HepG2 (cell line): Measurements from ENCODE around the gene SLC16A3. TPM values are rescaled to one million over a fixed set of nuclear protein-coding genes. Genes with fewer than 3 reads are reported as not detected.

Experiments used
- ARNT ChIP-seq: fragments of 450-650 bp; IDR thresholded peaks from 2 replicates; pipeline ENCODE4 v1.6.1; 2017
- ASH2L ChIP-seq: fragments of 300-600, 200-600 bp; sonication (generic); IDR thresholded peaks from 2 replicates; pipeline ENCODE4 v1.7.0; 2017; ENCODE audit warnings: low read depth, mild to moderate bottlenecking, moderate library complexity, mixed read lengths, low read length; ENCODE audit not compliant: insufficient read length
- FOSL2 ChIP-seq: sonication (generic); formaldehyde crosslinking; IDR thresholded peaks from 2 replicates; pipeline ENCODE4 v1.4.0; 2020; ENCODE audit warnings: missing genetic modification reagents
- KDM6A ChIP-seq: IDR thresholded peaks from 2 replicates; pipeline ENCODE4 v1.6.1; 2016; ENCODE audit warnings: low read depth
- LCORL ChIP-seq, 2 experiments: fragments of 450-650 bp in 1 of 2; sonication (generic) in 1 of 2; formaldehyde crosslinking in 1 of 2; IDR thresholded peaks; 2 replicates each; pipeline versions ENCODE4 v1.5.0 to v1.6.1; 2017 to 2020; ENCODE audit warnings: antibody characterized with exemption in 1 of 2, missing genetic modification reagents in 1 of 2
- ONECUT2 ChIP-seq: sonication (generic); formaldehyde crosslinking; IDR thresholded peaks from 2 replicates; pipeline ENCODE4 v1.4.0; 2020; ENCODE audit warnings: missing genetic modification reagents
- PITX1 ChIP-seq: sonication (generic); formaldehyde crosslinking; IDR thresholded peaks from 2 replicates; pipeline ENCODE4 v1.5.1; 2020; ENCODE audit warnings: mild to moderate bottlenecking, missing genetic modification reagents
- PTBP1 ChIP-seq: fragments of 200-400 bp; formaldehyde crosslinking; IDR thresholded peaks from 2 replicates; pipeline ENCODE4 v1.6.1; 2018; ENCODE audit warnings: low read length, low read depth; ENCODE audit not compliant: poor library complexity, severe bottlenecking
- SRSF1 ChIP-seq: fragments of 200-400 bp; formaldehyde crosslinking; optimal IDR thresholded peaks from 2 replicates; pipeline ENCODE3; 2017; ENCODE audit warnings: mild to moderate bottlenecking, low read depth, low read length, moderate library complexity
- ZBTB3 ChIP-seq: sonication (generic); formaldehyde crosslinking; IDR thresholded peaks from 2 replicates; pipeline ENCODE4 v1.4.0; 2020; ENCODE audit warnings: low read depth, mild to moderate bottlenecking, moderate library complexity, missing genetic modification reagents, borderline replicate concordance
- ZNF761 ChIP-seq: sonication (generic); formaldehyde crosslinking; conservative IDR thresholded peaks from 2 replicates; pipeline ENCODE4 v1.4.0; 2020; ENCODE audit warnings: mild to moderate bottlenecking, missing genetic modification reagents
- ZNF776 ChIP-seq: sonication (generic); formaldehyde crosslinking; IDR thresholded peaks from 2 replicates; pipeline ENCODE4 v1.4.0; 2020; ENCODE audit warnings: mild to moderate bottlenecking, missing genetic modification reagents
- ZNF878 ChIP-seq: sonication (generic); formaldehyde crosslinking; IDR thresholded peaks from 2 replicates; pipeline ENCODE4 v1.8.1; 2023; ENCODE audit warnings: mild to moderate bottlenecking, missing genetic modification reagents, moderate library complexity
- polyA plus RNA-seq, 8 experiments: library from polyadenylated mRNA; depleted of rRNA in 3 of 8; stranded (reverse) in 7 of 8; unstranded in 1 of 8; fragments of >200 nt; fragmentation: Illumina TruSeq in 4 of 8; extraction: Trizol in 4 of 8; gene quantifications; 2 replicates each; pipeline versions ENCODE4 v1.2.1 to v1.2.3, GENCODE V29; 2011 to 2016; ENCODE audit warnings: low read depth in 4 of 8, missing spikeins in 1 of 8, mixed read lengths in 1 of 8; ENCODE audit not compliant: insufficient read depth in 1 of 8
- total RNA-seq, 5 experiments: library from RNA; depleted of rRNA; stranded (reverse); fragments of >200 nt; fragmentation: Illumina TruSeq; extraction: Trizol; gene quantifications; 2 replicates each; pipeline ENCODE4 v1.2.3, GENCODE V29; 2016; ENCODE audit warnings: low read depth in 1 of 5
- TF ChIP-seq, protein P1 (sequence below): sonication (generic); formaldehyde crosslinking; IDR thresholded peaks from 2 replicates; pipeline ENCODE4 v1.4.0; 2020; ENCODE audit warnings: missing genetic modification reagents
- TF ChIP-seq, protein P2 (sequence below): sonication (generic); formaldehyde crosslinking; IDR thresholded peaks from 2 replicates; pipeline ENCODE4 v1.9.0; 2022; ENCODE audit warnings: missing genetic modification reagents, mild to moderate bottlenecking, borderline replicate concordance
- TF ChIP-seq, protein P3 (sequence below): conservative IDR thresholded peaks from 2 replicates; pipeline ENCODE4 v1.6.1; 2018; ENCODE audit warnings: missing genetic modification reagents
- TF ChIP-seq, protein P4 (sequence below): sonication (generic); formaldehyde crosslinking; IDR thresholded peaks from 2 replicates; pipeline ENCODE4 v1.5.0; 2020; ENCODE audit warnings: missing genetic modification reagents, mild to moderate bottlenecking, borderline replicate concordance
- TF ChIP-seq, protein P5 (sequence below): sonication (generic); formaldehyde crosslinking; IDR thresholded peaks from 2 replicates; pipeline ENCODE4 v1.4.0; 2020; ENCODE audit warnings: mild to moderate bottlenecking, missing genetic modification reagents

The SLC16A3 gene
- total and polyA plus RNA-seq, 2 of the 13 experiments (the other 11 are each of a cell fraction or from before 2014, with no cell fraction given), result 242 to 349 TPM

DNA sequence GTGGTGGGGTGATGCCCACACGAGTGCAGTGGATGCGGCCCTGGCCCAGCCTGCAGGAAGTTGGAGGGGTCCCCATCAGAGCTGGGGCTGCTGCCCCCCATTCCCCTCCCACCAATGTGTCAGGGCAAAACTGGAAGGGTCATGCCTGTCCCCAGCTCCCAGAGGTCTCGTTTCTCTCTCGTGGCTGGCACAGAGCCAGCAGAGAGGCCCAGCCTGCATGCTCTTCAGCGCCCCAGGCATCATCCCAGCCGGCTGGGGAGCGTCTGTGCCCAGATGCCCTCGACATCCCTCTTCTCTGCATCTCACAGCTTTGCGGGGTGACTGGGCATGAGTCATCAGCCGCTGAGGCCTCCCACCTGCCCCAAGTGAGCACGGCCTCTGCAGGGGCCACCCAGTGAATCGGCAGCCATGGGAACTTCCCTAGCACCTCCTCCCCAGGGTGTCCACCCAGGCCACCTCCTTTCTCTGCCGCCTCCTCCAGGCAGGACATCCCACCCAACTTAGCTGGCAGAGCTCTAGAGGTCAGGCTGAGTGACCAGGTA lies 54.4 kb downstream of the SLC16A3 start (continued):
- TF ChIP-seq, protein P1, sequence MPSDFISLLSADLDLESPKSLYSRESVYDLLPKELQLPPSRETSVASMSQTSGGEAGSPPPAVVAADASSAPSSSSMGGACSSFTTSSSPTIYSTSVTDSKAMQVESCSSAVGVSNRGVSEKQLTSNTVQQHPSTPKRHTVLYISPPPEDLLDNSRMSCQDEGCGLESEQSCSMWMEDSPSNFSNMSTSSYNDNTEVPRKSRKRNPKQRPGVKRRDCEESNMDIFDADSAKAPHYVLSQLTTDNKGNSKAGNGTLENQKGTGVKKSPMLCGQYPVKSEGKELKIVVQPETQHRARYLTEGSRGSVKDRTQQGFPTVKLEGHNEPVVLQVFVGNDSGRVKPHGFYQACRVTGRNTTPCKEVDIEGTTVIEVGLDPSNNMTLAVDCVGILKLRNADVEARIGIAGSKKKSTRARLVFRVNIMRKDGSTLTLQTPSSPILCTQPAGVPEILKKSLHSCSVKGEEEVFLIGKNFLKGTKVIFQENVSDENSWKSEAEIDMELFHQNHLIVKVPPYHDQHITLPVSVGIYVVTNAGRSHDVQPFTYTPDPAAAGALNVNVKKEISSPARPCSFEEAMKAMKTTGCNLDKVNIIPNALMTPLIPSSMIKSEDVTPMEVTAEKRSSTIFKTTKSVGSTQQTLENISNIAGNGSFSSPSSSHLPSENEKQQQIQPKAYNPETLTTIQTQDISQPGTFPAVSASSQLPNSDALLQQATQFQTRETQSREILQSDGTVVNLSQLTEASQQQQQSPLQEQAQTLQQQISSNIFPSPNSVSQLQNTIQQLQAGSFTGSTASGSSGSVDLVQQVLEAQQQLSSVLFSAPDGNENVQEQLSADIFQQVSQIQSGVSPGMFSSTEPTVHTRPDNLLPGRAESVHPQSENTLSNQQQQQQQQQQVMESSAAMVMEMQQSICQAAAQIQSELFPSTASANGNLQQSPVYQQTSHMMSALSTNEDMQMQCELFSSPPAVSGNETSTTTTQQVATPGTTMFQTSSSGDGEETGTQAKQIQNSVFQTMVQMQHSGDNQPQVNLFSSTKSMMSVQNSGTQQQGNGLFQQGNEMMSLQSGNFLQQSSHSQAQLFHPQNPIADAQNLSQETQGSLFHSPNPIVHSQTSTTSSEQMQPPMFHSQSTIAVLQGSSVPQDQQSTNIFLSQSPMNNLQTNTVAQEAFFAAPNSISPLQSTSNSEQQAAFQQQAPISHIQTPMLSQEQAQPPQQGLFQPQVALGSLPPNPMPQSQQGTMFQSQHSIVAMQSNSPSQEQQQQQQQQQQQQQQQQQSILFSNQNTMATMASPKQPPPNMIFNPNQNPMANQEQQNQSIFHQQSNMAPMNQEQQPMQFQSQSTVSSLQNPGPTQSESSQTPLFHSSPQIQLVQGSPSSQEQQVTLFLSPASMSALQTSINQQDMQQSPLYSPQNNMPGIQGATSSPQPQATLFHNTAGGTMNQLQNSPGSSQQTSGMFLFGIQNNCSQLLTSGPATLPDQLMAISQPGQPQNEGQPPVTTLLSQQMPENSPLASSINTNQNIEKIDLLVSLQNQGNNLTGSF (CRISPR knock-in tag), result no peak
- TF ChIP-seq ZNF776 (0 out of 2 replicates have a peak, but pooled peaks have one; percentile 27), ARNT (no peak), ONECUT2 (CRISPR knock-in tag) (no peak), LCORL (IDR thresholded peaks at IDR 0.05) (0 out of 2 replicates have a peak, but pooled peaks have one; percentile 43), LCORL (CRISPR knock-in tag; IDR thresholded peaks at IDR 0.05) (no peak), PTBP1 (no peak), ASH2L (no peak), PITX1 (CRISPR knock-in tag) (0 out of 2 replicates have a peak, but pooled peaks have one; percentile 26), SRSF1 (no peak), ZNF761 (CRISPR knock-in tag) (no peak), ZBTB3 (no peak), ZNF878 (no peak), FOSL2 (peak; percentile 83), KDM6A (CRISPR knock-in tag) (no peak)
- TF ChIP-seq, protein P2, sequence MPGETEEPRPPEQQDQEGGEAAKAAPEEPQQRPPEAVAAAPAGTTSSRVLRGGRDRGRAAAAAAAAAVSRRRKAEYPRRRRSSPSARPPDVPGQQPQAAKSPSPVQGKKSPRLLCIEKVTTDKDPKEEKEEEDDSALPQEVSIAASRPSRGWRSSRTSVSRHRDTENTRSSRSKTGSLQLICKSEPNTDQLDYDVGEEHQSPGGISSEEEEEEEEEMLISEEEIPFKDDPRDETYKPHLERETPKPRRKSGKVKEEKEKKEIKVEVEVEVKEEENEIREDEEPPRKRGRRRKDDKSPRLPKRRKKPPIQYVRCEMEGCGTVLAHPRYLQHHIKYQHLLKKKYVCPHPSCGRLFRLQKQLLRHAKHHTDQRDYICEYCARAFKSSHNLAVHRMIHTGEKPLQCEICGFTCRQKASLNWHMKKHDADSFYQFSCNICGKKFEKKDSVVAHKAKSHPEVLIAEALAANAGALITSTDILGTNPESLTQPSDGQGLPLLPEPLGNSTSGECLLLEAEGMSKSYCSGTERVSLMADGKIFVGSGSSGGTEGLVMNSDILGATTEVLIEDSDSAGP (CRISPR knock-in tag), result peak; percentile 59; the same call in 1 of the 2 replicates
- TF ChIP-seq, protein P3, sequence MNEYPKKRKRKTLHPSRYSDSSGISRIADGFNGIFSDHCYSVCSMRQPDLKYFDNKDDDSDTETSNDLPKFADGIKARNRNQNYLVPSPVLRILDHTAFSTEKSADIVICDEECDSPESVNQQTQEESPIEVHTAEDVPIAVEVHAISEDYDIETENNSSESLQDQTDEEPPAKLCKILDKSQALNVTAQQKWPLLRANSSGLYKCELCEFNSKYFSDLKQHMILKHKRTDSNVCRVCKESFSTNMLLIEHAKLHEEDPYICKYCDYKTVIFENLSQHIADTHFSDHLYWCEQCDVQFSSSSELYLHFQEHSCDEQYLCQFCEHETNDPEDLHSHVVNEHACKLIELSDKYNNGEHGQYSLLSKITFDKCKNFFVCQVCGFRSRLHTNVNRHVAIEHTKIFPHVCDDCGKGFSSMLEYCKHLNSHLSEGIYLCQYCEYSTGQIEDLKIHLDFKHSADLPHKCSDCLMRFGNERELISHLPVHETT (CRISPR knock-in tag), result no peak
- TF ChIP-seq, protein P4, sequence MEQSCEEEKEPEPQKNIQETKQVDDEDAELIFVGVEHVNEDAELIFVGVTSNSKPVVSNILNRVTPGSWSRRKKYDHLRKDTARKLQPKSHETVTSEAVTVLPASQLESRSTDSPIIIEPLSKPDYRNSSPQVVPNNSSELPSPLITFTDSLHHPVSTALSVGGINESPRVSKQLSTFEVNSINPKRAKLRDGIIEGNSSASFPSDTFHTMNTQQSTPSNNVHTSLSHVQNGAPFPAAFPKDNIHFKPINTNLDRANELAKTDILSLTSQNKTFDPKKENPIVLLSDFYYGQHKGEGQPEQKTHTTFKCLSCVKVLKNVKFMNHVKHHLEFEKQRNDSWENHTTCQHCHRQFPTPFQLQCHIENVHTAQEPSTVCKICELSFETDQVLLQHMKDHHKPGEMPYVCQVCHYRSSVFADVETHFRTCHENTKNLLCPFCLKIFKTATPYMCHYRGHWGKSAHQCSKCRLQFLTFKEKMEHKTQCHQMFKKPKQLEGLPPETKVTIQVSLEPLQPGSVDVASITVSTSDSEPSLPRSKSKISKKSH (CRISPR knock-in tag), result no peak
- TF ChIP-seq, protein P5, sequence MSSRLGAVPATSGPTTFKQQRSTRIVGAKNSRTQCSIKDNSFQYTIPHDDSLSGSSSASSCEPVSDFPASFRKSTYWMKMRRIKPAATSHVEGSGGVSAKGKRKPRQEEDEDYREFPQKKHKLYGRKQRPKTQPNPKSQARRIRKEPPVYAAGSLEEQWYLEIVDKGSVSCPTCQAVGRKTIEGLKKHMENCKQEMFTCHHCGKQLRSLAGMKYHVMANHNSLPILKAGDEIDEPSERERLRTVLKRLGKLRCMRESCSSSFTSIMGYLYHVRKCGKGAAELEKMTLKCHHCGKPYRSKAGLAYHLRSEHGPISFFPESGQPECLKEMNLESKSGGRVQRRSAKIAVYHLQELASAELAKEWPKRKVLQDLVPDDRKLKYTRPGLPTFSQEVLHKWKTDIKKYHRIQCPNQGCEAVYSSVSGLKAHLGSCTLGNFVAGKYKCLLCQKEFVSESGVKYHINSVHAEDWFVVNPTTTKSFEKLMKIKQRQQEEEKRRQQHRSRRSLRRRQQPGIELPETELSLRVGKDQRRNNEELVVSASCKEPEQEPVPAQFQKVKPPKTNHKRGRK (CRISPR knock-in tag), result no peak
